Pulmonary artery endothelial cell (primary cell): ENCODE data around the gene SLC11A1. TPM values are rescaled to one million over a fixed set of nuclear protein-coding genes. Genes with fewer than 3 reads are reported as not detected.
A peak's percentile ranks its signal among the peaks of the same experiment; 100 is the strongest.

ENCODE experiments used
- DNase-seq: peaks from one replicate; pipeline ENCODE4 v3.0.0-alpha.2; 2011; ENCODE audit warnings: low read depth, low spot score
- total RNA-seq: library from RNA; depleted of rRNA; stranded (reverse); fragments of >200 nt; gene quantifications from 2 replicates; pipeline ENCODE4 v1.2.3, GENCODE V29; 2014

Gene SLC11A1
- total RNA-seq, 1 donor from 2014 or later = not detected

DNA sequence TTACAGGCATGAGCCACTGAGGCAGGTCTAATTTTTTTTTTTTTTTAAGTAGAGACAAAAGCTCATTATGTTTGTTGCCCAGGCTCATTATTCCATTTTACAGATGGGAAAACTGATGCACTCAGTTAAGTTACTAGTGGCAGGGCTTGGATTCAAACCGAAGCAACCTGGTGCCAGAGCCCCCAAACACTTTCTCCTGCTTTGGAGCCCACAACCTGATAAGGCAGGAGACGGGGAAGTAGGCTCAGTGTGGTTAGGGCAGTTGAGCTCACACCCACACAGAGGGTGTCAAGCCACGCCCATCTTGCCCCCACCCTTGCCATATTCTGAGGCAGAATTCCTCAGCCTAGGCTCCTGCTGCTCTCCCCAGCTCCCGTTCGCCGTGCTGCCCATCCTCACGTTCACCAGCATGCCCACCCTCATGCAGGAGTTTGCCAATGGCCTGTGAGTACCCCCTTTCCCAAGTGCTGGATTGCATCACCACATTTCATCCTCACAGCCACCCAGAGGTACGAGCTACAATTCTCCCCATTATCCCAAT lies 11.7 kb downstream of the SLC11A1 start:
- no peak for DNase-seq

DNA sequence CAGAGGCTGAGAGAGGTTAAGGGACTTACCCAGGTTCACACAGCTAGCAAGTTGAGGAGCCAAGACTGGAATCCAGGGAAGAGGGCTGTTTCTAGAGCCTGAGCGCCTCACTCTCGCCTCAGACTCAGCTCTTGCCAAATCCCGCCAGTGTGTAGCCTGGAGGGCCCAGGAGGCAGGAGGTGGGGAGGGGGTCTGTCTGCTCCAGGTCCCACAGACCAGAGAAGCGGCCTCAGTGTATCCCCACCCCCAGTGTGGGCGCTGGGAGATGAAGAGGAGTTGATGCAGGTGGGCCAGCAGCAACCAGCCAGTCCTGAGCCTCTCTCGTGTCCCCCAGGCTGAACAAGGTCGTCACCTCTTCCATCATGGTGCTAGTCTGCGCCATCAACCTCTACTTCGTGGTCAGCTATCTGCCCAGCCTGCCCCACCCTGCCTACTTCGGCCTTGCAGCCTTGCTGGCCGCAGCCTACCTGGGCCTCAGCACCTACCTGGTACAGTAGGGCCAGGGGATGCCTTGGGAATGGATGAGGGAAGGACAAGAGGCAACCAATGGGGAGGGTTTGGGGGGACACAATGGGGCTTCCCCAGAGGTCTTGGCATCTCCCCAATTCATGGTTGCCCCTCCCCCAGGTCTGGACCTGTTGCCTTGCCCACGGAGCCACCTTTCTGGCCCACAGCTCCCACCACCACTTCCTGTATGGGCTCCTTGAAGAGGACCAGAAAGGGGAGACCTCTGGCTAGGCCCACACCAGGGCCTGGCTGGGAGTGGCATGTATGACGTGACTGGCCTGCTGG lies 12.4 kb downstream of the SLC11A1 start:
- no peak for DNase-seq

- no peak for DNase-seq
These were observed 13.0 kb downstream of the SLC11A1 start for GRCh38 chr2:218395090-218395444.

GRCh38 chr2:218395456-218395825 lies 13.4 kb downstream of the SLC11A1 start:
- DNase-seq = no peak

DNA sequence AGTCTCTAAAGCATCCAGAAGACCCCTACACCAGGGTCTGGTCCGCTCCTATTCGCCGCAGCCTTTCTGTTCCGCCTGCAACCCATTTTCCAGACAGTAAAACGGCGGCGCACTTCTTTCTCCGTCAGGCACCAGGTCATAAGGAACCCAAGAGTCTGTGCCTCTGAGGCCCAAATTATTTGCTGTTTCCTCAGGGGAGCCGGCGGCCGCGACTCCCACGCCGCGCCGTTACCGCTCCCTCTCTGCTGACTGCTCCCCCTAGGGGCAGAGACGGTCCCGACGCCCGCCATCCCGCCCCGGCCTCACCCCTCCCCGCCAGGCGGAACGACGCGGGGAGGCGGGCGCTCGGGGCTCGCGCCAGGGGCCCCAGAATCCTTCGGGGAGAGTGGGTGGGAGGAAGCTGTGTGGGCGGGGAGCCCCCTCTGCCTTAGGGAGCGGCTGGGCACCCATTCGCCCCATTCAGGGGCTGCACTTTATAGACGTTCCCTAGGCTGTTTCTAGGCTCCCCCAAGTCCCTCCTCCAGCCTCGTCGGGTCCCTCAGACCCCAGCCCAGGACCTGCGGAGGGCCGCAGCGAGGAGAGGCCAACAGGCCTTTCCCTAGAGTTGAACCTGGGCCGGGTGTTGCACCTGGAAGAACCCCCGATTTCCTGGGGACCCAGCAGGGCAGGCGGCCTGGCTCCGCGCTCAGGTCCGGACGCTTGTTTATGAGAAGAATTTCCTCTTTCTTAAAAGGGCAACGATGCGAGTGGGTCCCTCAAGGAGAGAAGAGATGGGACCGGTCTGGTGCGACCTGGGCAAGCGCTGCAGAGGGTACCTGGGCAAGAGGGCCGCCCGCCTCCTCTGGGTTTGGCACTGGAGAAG lies 14.0 kb downstream of the SLC11A1 start:
- DNase-seq = peak; percentile 88

DNA sequence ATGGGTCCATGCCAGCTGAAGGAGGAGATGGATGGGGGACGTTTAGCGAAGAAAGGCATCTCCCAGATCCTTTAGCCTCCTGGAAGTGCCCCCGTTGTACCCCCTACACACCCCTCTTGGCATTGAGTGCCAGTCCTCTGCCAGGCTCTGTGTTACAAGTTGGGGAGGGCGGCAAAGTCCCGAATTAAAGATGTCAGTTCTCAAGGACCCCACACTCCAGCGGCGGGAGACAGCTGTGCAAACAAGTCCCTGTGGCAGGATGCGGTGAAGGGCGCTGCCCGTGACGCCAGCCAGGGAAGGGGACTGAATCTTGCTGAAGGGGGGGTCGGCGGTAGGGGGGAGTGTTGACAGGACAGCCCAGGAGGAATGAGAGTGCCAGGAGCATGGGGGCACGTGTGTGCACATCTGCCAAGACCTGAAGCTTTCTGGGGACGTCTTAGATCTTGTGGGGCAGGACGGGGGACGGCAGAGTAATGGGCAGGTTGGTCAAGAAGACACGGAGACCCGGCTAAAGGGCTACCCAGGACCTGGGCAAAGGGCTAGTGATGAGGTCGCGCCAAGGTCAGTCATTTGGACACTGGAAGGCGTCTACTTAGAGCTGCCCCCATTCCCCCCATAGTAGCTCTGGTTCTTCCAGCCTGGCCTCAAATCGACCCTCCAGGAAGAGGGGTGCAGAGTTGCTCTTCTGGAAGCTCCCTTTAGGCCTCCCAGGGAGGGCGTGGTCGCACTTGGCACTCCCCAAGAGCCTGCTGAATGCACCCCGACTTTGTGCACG lies 14.8 kb downstream of the SLC11A1 start:
- DNase-seq = no peak

GRCh38 chr2:218397463-218397819 lies 15.4 kb downstream of the SLC11A1 start:
- no peak for DNase-seq

- peak; percentile 22 for DNase-seq
These were observed 15.9 kb downstream of the SLC11A1 start for GRCh38 chr2:218397820-218398436.

- DNase-seq = no peak
These were observed 16.6 kb downstream of the SLC11A1 start for GRCh38 chr2:218398437-218399390.

DNA sequence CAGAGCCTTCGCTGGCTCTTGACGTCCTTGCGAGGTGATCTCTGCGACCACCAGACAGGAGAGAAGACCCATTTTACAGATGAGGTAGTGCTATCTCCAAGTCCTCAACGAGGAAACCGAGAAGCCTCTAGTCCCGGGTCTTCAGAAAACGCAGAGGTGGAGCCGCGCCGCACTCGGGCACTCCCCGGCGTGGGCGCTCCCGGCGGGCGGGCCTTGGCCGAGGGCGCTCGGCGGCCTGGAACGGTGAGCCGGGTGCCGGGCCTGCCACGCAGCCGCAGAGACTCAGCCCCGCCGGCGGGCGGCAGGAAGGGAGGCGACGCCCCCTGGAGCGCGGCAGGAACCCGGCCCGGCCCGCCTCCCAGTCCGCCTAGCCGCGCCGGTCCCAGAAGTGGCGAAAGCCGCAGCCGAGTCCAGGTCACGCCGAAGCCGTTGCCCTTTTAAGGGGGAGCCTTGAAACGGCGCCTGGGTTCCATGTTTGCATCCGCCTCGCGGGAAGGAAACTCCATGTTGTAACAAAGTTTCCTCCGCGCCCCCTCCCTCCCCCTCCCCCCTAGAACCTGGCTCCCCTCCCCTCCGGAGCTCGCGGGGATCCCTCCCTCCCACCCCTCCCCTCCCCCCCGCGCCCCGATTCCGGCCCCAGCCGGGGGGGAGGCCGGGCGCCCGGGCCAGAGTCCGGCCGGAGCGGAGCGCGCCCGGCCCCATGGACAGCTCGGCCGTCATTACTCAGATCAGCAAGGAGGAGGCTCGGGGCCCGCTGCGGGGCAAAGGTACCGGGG lies 17.5 kb downstream of the SLC11A1 start, which contains the start of gene CTDSP1:
Gene CTDSP1 (plus strand): TSS at position 478 of the 776 bp plus-strand sequence. CDS start 223 bp downstream, at position 701.
- DNase-seq = peak; percentile 93

DNA sequence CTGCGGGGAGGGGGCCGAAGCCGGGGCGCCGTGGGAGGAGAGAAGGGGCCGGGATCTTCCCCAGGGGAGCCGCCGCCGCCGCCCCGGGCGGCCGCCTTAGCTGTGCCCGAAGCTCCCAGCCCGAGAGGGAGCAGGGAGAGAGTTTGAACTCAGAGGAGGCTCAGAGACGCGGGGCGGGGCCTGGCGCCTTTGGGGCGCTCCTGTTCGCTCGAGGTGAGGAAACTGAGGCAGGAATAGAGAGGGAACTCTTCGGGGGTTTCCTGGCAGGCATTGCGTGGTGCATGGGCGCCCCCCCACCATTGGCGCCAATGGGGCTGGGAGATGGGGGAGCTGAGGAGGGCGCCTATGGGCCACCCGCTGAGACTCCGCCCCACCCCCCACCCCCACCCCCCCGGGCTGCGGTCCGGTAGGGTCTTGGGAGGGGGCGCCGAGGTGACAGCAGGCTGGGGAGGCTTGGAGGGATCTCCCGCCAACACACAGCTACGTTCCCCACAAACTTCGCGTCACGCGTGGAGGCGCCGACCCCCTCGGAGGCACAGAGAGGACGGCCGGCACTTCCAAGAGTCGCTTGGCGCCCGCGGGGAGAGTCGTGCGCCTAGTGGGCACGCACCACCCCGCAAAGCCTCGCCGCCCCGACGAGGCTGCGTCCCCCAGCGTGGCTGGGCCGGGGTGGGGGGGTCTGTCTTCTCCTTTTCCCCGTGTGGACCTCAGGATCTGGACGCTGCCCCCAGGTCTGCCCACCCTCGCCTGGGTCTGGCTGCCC lies 18.3 kb downstream of the SLC11A1 start:
- DNase-seq = no peak

- no peak for DNase-seq
These were observed 19.1 kb downstream of the SLC11A1 start for GRCh38 chr2:218400930-218401881.

DNA sequence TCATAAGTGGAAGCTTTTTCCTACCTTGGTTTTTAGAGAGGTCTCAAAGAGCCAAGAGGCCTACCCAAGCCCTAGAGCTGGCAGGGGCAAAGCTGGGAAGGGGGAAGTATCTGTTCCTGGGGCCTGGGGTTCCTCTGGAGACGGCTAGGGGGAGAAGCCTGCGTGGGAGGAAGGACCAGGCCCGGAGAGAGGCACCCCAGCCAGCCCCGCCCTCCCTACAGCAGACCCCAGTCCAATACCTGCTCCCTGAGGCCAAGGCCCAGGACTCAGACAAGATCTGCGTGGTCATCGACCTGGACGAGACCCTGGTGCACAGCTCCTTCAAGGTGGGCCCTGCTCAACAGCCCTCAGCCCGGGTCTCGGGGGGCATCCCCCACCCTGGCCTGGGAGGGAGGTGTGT lies 19.8 kb downstream of the SLC11A1 start:
- no peak for DNase-seq

DNA sequence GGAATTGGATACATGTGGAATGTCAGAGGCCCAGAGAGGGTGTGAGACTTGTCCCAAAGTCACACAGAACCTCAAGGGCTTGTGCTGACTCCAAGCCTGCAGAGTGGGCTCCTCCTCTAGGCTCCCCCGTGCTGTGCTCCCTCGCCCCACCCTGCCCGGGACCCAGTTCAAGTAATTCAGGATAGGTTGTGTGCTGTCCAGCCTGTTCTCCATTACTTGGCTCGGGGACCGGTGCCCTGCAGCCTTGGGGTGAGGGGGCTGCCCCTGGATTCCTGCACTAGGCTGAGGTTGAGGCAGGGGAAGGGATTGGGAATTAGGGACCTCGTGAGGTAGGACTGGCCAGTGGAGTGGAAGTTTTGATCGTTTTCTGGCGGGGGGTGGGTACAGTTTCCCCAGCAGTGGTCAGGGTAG lies 20.4 kb downstream of the SLC11A1 start:
- no peak for DNase-seq

DNA sequence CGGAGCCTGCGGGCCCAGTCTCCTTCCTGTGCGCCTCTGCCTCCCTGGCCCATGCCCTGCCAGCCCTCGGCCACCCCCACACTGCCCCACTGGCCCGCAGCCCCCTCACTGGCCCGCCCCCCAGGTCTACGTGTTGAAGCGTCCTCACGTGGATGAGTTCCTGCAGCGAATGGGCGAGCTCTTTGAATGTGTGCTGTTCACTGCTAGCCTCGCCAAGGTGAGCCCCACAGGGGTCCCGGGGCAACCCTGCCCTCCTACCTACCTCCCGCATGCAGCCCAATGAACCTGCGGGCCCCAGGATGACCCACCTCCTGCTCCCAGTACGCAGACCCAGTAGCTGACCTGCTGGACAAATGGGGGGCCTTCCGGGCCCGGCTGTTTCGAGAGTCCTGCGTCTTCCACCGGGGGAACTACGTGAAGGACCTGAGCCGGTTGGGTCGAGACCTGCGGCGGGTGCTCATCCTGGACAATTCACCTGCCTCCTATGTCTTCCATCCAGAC lies 20.9 kb downstream of the SLC11A1 start:
- no peak for DNase-seq

- no peak for DNase-seq
These were observed 21.7 kb downstream of the SLC11A1 start for GRCh38 chr2:218403810-218404209.
